Measurements from ENCODE around the gene ADGRV1.

ADGRV1 gene

DNA sequence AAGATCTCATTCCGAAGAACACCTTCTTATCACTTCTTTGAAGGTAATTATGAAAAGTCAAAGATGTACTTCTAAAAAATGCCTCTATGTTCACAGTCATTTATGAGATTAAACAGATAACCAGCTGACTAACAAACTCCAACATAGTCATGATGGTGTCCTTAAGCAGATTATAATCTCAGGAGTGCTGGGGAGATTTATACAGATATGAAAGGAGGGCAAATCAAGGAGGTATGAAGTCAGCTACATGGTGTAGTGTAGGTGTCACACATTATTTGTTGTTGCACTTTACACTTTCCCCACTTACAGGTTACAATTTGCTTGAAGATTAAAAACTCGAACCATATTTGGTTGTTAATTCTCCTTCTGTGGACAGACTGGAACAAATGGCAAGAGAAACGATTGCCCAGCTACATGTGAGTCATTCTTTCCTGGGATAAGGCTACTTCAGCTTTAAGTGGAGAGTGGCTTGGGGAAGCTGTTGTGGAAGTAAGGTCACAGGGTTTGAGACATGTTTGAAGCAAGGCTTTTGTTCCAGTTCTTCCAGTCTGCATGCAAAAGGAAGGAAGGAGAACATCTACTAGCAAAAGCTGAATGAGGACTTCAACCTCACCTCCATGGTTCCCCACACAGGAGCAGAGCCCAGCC lies 320.1 kb downstream of the ADGRV1 start:
- DNase-seq, result no peak

DNA sequence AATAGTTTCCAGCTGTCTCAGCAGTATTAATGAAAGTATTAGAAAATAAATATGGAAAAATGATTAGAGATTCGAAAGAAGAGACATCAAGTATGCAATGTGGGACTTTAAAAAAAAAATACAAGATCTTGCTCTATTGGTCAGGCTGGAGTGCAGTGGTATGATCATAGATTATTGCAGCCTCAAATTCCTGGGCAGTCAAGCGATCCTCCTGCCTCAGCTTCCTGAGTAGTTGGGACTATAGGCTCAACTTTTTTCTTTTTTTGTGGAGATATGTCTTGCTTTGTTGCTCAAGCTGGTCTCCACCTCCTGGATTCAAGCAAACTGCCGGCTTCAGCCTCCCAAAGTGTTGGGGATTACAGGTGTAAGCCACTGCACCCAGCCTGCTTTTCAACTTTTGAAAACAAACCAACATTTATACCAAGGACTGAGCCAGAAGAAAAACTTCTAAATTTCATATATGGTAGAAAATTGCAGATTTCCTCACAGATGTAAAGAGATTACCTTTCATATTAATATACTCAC lies 323.1 kb downstream of the ADGRV1 start:
- no peak for DNase-seq

GRCh38 chr5:90882448-90882847 lies 323.9 kb downstream of the ADGRV1 start:
- no peak for DNase-seq

DNA sequence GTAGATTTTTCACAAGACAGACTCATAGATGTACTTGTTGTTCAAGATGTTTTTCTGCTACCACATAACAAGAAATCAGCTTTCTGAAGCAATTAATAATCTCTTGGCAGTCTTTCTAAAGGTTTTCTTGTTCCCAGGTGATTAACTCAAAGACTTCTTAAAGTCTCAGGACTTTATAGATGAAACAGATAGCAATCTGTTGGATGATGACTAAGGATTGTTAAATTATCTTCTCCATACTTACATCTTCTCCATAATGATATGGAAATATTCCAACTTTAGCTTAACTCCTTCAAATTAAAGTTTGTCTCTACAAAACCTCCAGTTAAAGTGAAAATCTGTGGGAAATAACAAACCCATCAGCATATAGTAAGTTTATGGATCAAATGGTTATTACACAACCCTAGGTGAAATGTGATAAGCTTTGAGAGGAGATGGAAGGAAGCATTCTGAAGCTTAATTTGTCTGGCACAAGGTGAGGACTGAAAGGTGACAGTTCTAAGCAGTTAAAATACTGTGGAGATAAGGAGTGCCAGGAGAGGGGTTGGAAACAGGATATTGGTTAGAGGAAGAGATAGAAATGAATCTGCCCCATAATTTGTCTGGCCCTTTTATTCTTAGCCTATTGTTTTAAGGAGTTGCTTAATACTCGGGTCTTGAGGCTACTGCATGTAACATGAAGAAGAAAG lies 326.7 kb downstream of the ADGRV1 start:
- DNase-seq, result no peak

GRCh38 chr5:90886381-90886780 lies 327.8 kb downstream of the ADGRV1 start:
- no peak for DNase-seq

DNA sequence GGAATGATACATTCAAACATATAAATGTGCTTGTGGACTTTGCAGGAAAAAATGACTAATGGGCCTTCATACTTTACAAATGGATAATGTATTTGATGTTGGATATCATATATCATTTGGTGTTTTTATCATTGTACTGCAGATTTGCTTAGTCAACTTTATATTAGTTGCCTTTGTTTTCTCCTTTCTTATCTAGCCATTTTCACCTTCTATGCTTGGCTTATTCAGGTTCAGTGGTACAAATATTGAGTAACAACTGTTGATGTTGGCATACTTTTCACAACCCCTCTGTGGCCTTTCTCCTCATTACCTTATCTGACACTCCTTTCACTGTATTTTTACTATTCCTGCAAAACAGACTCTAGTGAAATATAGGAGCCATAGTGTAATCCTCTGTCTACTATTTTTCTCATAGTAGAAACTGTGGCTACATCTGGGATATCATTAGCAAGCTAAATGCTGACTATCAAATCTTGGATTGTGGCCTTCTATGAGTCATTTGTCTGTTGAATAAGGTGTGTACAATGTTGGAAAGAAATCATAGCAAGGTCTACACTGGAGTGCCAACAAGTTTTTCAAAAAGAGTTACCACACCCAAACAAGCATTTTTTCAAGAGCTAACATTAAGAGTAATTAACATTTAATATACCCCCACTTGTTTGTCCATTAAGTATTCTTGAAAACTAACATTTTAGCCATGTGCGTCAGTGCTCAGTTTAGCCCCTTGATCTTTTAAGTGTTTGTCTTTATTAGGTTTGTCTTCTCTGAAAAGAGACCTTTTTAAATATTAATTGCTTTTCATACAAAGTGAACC lies 330.1 kb downstream of the ADGRV1 start:
- DNase-seq, result no peak

DNA sequence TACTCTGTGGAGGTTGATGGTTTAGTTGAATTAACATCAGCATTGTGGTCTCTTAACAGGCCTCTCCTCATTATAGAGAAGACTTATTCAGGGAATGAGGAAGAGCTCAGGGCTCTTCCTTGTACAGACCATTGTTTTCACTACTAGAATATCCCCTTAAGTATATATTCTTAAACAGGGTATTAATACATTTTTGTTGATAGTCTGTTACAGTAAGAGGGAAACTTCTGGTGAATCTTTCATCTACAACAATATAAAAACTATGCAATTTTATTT lies 330.7 kb downstream of the ADGRV1 start:
- DNase-seq, result no peak

- no peak for DNase-seq
Observed at GRCh38 chr5:90890180-90890579, 331.6 kb downstream of the ADGRV1 start.

- no peak for DNase-seq
Observed at GRCh38 chr5:90894866-90895420, 336.3 kb downstream of the ADGRV1 start.

DNA sequence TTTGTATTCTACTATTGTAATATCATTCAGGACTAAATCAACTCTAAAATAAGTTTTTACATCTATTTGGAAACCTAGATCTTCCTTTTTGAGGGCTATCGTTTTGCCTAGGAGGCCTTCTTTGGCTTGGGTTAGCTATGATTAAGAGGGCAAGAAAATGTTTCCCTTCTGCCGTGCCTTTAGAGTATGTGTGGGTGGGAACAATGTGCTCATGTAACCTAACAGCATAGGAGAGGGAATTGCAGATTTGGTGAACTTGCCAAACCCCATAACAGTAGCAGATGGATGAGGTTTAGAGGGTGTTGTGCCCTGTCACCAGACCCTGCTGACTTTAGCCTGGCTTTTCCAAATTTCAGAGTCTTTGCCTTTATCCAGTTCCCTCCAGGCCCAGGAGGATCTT lies 339.0 kb downstream of the ADGRV1 start:
- DNase-seq, result no peak

- DNase-seq, result no peak
Observed at GRCh38 chr5:90898326-90899013, 339.9 kb downstream of the ADGRV1 start.

DNA sequence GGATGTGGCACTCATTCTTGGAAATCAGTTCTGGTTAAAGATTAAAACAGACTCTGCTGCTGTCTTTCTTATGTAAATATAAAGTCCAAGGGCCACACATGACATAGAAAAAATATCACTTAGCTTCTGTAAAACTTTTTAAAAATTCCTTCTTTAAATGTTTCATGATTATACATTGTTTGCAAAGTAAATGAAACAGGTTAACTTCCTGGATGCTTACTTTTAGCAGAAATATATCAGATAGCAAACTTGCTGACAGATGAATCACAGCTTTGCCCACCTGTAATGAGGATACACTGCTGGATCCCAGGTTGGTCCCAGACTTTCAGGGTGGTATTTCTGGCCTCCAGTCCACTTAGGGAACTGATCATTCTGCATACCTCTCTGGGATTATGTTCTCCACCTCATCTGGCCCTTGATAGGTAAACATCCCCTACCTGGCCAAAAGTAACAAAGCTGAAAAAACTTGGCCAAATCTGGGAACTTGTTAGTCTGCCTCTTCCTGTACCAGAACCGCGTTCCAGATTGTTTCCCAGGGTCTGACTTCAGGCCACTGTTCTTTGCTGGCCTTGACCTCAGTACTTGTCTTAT lies 340.5 kb downstream of the ADGRV1 start:
- no peak for DNase-seq

DNA sequence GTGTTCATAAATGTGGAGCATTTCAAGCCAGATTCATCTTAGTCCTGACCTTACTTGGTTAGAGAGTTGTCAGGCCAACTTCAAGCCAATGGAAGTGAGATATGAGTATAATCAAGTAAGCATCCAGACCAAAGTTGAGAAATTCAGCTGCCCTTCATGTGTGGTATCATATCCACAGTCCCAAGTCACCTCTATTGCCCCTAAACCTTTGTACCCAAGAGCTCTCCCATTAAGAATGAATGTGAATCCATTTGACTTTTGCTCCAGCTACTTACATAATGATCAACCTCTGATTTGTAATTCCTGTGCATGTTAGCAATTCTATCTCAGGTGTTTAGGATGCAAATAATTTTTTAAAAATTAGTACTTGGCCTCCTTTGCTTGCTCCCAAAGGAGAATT lies 342.7 kb downstream of the ADGRV1 start:
- no peak for DNase-seq

- DNase-seq, result no peak
Observed at GRCh38 chr5:90902170-90902569, 343.6 kb downstream of the ADGRV1 start.

DNA sequence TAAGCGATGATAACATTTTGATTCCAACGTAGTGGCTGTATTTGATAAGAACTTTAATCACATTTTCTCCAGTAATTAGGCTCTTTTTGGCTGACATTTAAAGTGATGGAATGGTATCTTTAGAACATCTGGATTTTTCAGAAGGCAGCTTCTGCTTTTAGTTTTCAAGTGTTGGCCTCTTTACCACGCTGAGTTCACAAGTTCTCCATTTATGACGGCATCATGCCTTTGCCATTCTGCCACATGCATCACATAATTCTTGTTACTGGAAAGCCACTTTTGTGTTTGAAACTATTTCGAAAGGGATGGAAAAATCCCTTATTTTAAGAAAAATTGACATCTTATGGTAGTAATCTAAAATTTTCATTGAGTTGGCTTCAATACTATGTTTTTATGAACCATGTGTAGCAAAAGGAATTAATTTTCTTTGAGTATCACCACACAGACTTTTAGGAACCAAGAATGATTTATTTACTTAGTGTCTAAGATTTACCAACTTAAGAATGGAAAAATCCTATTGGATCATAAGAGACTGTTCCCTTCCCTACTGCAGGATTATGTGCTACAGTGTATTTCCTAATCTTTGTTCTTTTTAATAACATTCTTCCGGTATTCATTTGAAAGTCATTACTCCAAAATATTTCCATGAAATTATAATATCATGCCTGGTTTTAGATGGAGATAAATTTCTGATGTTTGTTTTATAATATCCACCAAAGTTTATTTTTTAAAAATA lies 344.2 kb downstream of the ADGRV1 start:
- DNase-seq, result no peak

- no peak for DNase-seq
Observed at GRCh38 chr5:90909101-90909503, 350.5 kb downstream of the ADGRV1 start.

GRCh38 chr5:90909940-90910339 lies 351.3 kb downstream of the ADGRV1 start:
- DNase-seq, result no peak

DNA sequence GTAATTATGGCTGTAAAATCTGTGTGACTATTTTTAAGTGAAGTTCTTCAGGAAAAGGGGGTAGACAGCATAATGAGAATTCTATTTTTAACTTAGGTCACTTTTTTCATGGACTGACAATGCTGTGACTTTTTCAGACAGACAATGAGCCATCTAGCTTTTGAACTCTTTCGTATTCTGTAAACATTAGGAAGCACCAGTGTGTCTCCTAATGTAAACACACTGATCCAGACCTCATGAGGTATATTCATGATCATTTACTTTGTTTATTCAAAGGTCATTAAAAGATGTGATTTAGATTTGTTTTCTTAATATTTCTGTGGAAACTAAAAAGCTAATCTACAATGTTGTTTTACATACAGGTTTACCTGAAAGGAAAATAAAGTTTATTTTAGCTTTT lies 352.6 kb downstream of the ADGRV1 start:
- DNase-seq, result no peak

GRCh38 chr5:90912476-90912875 lies 353.9 kb downstream of the ADGRV1 start:
- DNase-seq, result no peak

GRCh38 chr5:90915393-90915792 lies 356.8 kb downstream of the ADGRV1 start:
- no peak for DNase-seq

GRCh38 chr5:90916947-90917800 lies 358.6 kb downstream of the ADGRV1 start:
- DNase-seq, result no peak
